ENCODE data around the gene TMEM248.

- TF ChIP-seq SRF (IDR thresholded peaks at IDR 0.05; ENCODE audit: low read depth) (no peak), EZH2 (IDR thresholded peaks at IDR 0.05) (no peak), CTCF (IDR thresholded peaks at IDR 0.05 in 2 of 3, conservative IDR thresholded peaks at IDR 0.05 in 1 of 3; ENCODE audit: borderline replicate concordance in 1 of 3, insufficient read depth in 1 of 3, low read depth in 2 of 3, low read length in 2 of 3) (no peak)
These were observed 29.7 kb downstream of the TMEM248 start for GRCh38 chr7:66950763-66951162.
